KOPT-K1 (cell line): ENCODE results near the gene CLDN4.
"Not testable (repeated sequence)": the region's sequence is repeated elsewhere in the genome, so short reads cannot be mapped to it uniquely, and the experiment has no call there.

ENCODE experiments used
- H3K27ac ChIP-seq: fragments of 200-600 bp; sonication (generic); 2 replicates; pipeline ENCODE4 v1.5.1; 2016; ENCODE audit warnings: antibody characterized with exemption, mild to moderate bottlenecking, low read depth, low read length; ENCODE audit not compliant: poor library complexity, severe bottlenecking
- H3K36me3 ChIP-seq: fragments of 200-600 bp; sonication (generic); 2 replicates; pipeline ENCODE4 v1.5.1; 2017; ENCODE audit warnings: antibody characterized with exemption, mild to moderate bottlenecking, low read length, moderate library complexity; ENCODE audit not compliant: insufficient read depth
- H3K9me3 ChIP-seq: fragments of 200-600 bp; sonication (generic); 2 replicates; pipeline ENCODE4 v1.5.1; 2017; ENCODE audit warnings: antibody characterized with exemption, low read length, mild to moderate bottlenecking; ENCODE audit not compliant: insufficient read depth, poor library complexity, severe bottlenecking

CLDN4 gene

GRCh38 chr7:73815436-73815835, 15.4 kb upstream of the CLDN4 start:
- Histone ChIP-seq H3K36me3 (no peaks in the 10 kb centered on the region), H3K9me3 (peaks cover 6% of the 10 kb centered on the region), H3K27ac (no peak overlapping the region)

- Histone ChIP-seq H3K9me3 (peaks cover 6% of the 10 kb centered on the region), H3K27ac (no peak overlapping the region), H3K36me3 (no peaks in the 10 kb centered on the region)
Measured at GRCh38 chr7:73817121-73817520, 13.7 kb upstream of the CLDN4 start.

GRCh38 chr7:73820013-73820412, 10.8 kb upstream of the CLDN4 start:
- no peaks in the 10 kb centered on the region for H3K36me3 ChIP-seq
- H3K9me3 ChIP-seq: no peaks in the 10 kb centered on the region
- H3K27ac ChIP-seq: no peak overlapping the region

- H3K9me3 ChIP-seq, H3K27ac ChIP-seq, H3K36me3 ChIP-seq: not testable (repeated sequence)
Measured at GRCh38 chr7:73821597-73822285, 9.1 kb upstream of the CLDN4 start.

- Histone ChIP-seq H3K27ac (no peak overlapping the region), H3K9me3 (no peaks in the 10 kb centered on the region), H3K36me3 (no peaks in the 10 kb centered on the region)
Measured at GRCh38 chr7:73822319-73823173, 8.2 kb upstream of the CLDN4 start.

- H3K27ac ChIP-seq: no peak overlapping the region
- H3K9me3 ChIP-seq: no peaks in the 10 kb centered on the region
- no peaks in the 10 kb centered on the region for H3K36me3 ChIP-seq
Measured at GRCh38 chr7:73823257-73823656, 7.5 kb upstream of the CLDN4 start.

- no peak overlapping the region for H3K27ac ChIP-seq
Measured at GRCh38 chr7:73823873-73824592, 6.8 kb upstream of the CLDN4 start.

GRCh38 chr7:73824986-73825385, 5.8 kb upstream of the CLDN4 start:
- Histone ChIP-seq H3K27ac (no peak overlapping the region), H3K9me3 (no peaks in the 10 kb centered on the region), H3K36me3 (no peaks in the 10 kb centered on the region)

More at GRCh38 chr7:73823873-73824592, 6.8 kb upstream of the CLDN4 start:
- no peaks in the 10 kb centered on the region for H3K9me3 ChIP-seq
- no peaks in the 10 kb centered on the region for H3K36me3 ChIP-seq

GRCh38 chr7:73827567-73828106, 3.2 kb upstream of the CLDN4 start:
- no peak overlapping the region for H3K27ac ChIP-seq
- H3K9me3 ChIP-seq: no peaks in the 10 kb centered on the region
- no peaks in the 10 kb centered on the region for H3K36me3 ChIP-seq

- no peak overlapping the region for H3K27ac ChIP-seq
- H3K36me3 ChIP-seq: no peaks in the 10 kb centered on the region
- H3K9me3 ChIP-seq: no peaks in the 10 kb centered on the region
Measured at GRCh38 chr7:73828107-73828803, 2.5 kb upstream of the CLDN4 start.

GRCh38 chr7:73828972-73829371, 1.8 kb upstream of the CLDN4 start:
- no peak overlapping the region for H3K27ac ChIP-seq

GRCh38 chr7:73829505-73829904, 1.3 kb upstream of the CLDN4 start:
- H3K27ac ChIP-seq: no peak overlapping the region
- H3K36me3 ChIP-seq: no peaks in the 10 kb centered on the region
- H3K9me3 ChIP-seq: no peaks in the 10 kb centered on the region

More at GRCh38 chr7:73828972-73829371, 1.8 kb upstream of the CLDN4 start:
- Histone ChIP-seq H3K36me3 (no peaks in the 10 kb centered on the region), H3K9me3 (no peaks in the 10 kb centered on the region)

- no peaks in the 10 kb centered on the region for H3K9me3 ChIP-seq
- no peaks in the 10 kb centered on the region for H3K36me3 ChIP-seq
- H3K27ac ChIP-seq: no peak overlapping the region
Measured at GRCh38 chr7:73829921-73830680, 695 bp upstream of the CLDN4 start.

GRCh38 chr7:73831584-73831833, 713 bp downstream of the CLDN4 start:
- Histone ChIP-seq H3K9me3 (no peaks in the 10 kb centered on the region), H3K27ac (no peak overlapping the region), H3K36me3 (no peaks in the 10 kb centered on the region)
